ENCODE measurements around the gene HCFC1.

Gene HCFC1

GRCh38 chrX:153900831-153901752, 70.5 kb downstream of the HCFC1 start:
- peak; percentile 72 for DNase-seq

GRCh38 chrX:153897899-153898298, 73.7 kb downstream of the HCFC1 start:
- no peak for DNase-seq
